Measurements from ENCODE around the gene PHF11.

GRCh38 chr13:49497272-49497671 lies 1.5 kb downstream of the PHF11 start:
- TF ChIP-seq POLR2AphosphoS5 (IDR thresholded peaks at IDR 0.05; ENCODE audit: borderline replicate concordance, low read depth, low read length) (no peak), EZH2 (IDR thresholded peaks at IDR 0.05) (no peak)

Data from SK-N-MC (cell line).